Body of pancreas (tissue), 4 donors: ENCODE results near the gene ZNF431. TPM values are rescaled to one million over a fixed set of nuclear protein-coding genes. Genes with fewer than 3 reads are reported as not detected.

Experiments used
- ATAC-seq: fragments of 150-250 bp; one replicate; pipeline ENCODE4 v1.9.1; 2016
- DNase-seq, 4 donors: peaks; one replicate each; pipeline ENCODE4 v3.0.0-alpha.2; 2019
- H3K27ac ChIP-seq, 4 donors: fragments of 200-600 bp; sonication (generic); 1 replicate in 3 of 4; 2 replicates in 1 of 4; pipeline versions ENCODE4 v1.5.1 to v1.6.1; 2016 to 2019; ENCODE audit warnings: mild to moderate bottlenecking in 1 of 4, mixed read lengths in 1 of 4, moderate library complexity in 1 of 4
- H3K27me3 ChIP-seq, 2 donors: fragments of 200-600 bp; sonication (generic); one replicate each; pipeline ENCODE4 v1.6.0; 2016; ENCODE audit warnings: mild to moderate bottlenecking in 1 of 2
- H3K36me3 ChIP-seq, 2 donors: fragments of 200-600 bp; sonication (generic); replicated peaks in 1 of 2; 2 replicates each; pipeline ENCODE4 v1.5.1; 2016; ENCODE audit warnings: low read depth in 2 of 2; ENCODE audit not compliant: insufficient read depth in 1 of 2
- H3K4me1 ChIP-seq: fragments of 200-600 bp; sonication (generic); one replicate; pipeline ENCODE4 v1.6.0; 2016
- H3K4me3 ChIP-seq, 2 donors: fragments of 200-600 bp; sonication (generic); 1 replicate in 1 of 2; 2 replicates in 1 of 2; pipeline ENCODE4 v1.5.1; 2016 to 2019
- H3K9me3 ChIP-seq, 3 donors: fragments of 200-600 bp; sonication (generic); 1 replicate in 2 of 3; 2 replicates in 1 of 3; pipeline ENCODE4 v1.5.1; 2016
- CTCF ChIP-seq, 7 experiments: fragments of 450-650 bp in 4 of 7; fragments of 200-600 bp in 3 of 7; sonication (generic) in 3 of 7; IDR thresholded peaks; one replicate each; pipeline ENCODE4 v1.5.1; 2016 to 2019; ENCODE audit warnings: antibody characterized with exemption in 7 of 7
- POLR2A ChIP-seq, 3 donors: fragments of 450-650 bp; IDR thresholded peaks; one replicate each; pipeline ENCODE4 v1.6.1; 2016; ENCODE audit warnings: antibody characterized with exemption in 3 of 3, mild to moderate bottlenecking in 2 of 3
- WGBS, 2 donors: methylation state at CpG; one replicate each; pipeline ENCODE4 v1.1.5; 2017; 5-methylcytosine and 5-hydroxymethylcytosine counted together
- intact Hi-C: fragments of 100-400 bp; cut with DNase I; formaldehyde crosslinking; loops from one replicate; pipeline ENCODE4 v1.15.1; 2023
- total RNA-seq, 2 donors: library from RNA; depleted of rRNA; stranded (reverse); fragments of >200 nt; gene quantifications; one replicate each; pipeline ENCODE4 v1.1.0, GENCODE V29; 2016

Gene ZNF431
- total RNA-seq, 2 donors from 2014 or later = 4.9 to 7.9 TPM

GRCh38 chr19:21101521-21102242 lies 40.2 kb upstream of the ZNF431 start:
- H3K4me3 ChIP-seq = no peak overlapping the region
- no peaks in the 10 kb centered on the region for H3K9me3 ChIP-seq
- no peaks in the 10 kb centered on the region for H3K4me1 ChIP-seq
- H3K27ac ChIP-seq = no peak overlapping the region
- ATAC-seq (no peak), DNase-seq (no peak)
- H3K36me3 ChIP-seq = no peaks in the 10 kb centered on the region
- TF ChIP-seq POLR2A (IDR thresholded peaks at IDR 0.05) (no peak), CTCF (IDR thresholded peaks at IDR 0.05) (no peak)
- no peaks in the 10 kb centered on the region for H3K27me3 ChIP-seq
- WGBS, 2 donors = 93% methylated on average over 2 of the region's 2 CpGs
- intact Hi-C loops = no loop called here

GRCh38 chr19:21109116-21109515 lies 32.7 kb upstream of the ZNF431 start:
- no peak overlapping the region for H3K27ac ChIP-seq
- ATAC-seq = no peak
- no peak for TF ChIP-seq POLR2A (IDR thresholded peaks at IDR 0.05)
- TF ChIP-seq CTCF (IDR thresholded peaks at IDR 0.05) = no peak
- no peaks in the 10 kb centered on the region for H3K36me3 ChIP-seq
- H3K9me3 ChIP-seq = no peaks in the 10 kb centered on the region
- no peak for DNase-seq
- H3K27me3 ChIP-seq = no peaks in the 10 kb centered on the region
- intact Hi-C loops = no loop called here
- no peak overlapping the region for H3K4me3 ChIP-seq
- H3K4me1 ChIP-seq = no peaks in the 10 kb centered on the region

GRCh38 chr19:21110183-21110582 lies 31.7 kb upstream of the ZNF431 start:
- no peak for ATAC-seq

GRCh38 chr19:21115430-21115829 lies 26.4 kb upstream of the ZNF431 start:
- DNase-seq (no peak), ATAC-seq (no peak)
- no peak overlapping the region for H3K4me3 ChIP-seq
- no peaks in the 10 kb centered on the region for H3K27me3 ChIP-seq
- intact Hi-C loops = no loop called here
- no peaks in the 10 kb centered on the region for H3K9me3 ChIP-seq
- TF ChIP-seq POLR2A (IDR thresholded peaks at IDR 0.05) (no peak), CTCF (IDR thresholded peaks at IDR 0.05) (no peak)
- peaks cover 0 to 8% of the 10 kb centered on the region in 2 donors for H3K36me3 ChIP-seq
- H3K4me1 ChIP-seq = no peaks in the 10 kb centered on the region
- no peak overlapping the region for H3K27ac ChIP-seq

More at GRCh38 chr19:21110183-21110582, 31.7 kb upstream of the ZNF431 start:
- no peaks in the 10 kb centered on the region for H3K36me3 ChIP-seq
- H3K9me3 ChIP-seq = no peaks in the 10 kb centered on the region
- no peak overlapping the region for H3K27ac ChIP-seq
- no peak for DNase-seq
- no peaks in the 10 kb centered on the region for H3K27me3 ChIP-seq
- H3K4me3 ChIP-seq = no peak overlapping the region
- whole genome bisulfite sequencing, 2 donors = 69 to 71% methylated on average over 1 of the region's 1 CpG
- no peaks in the 10 kb centered on the region for H3K4me1 ChIP-seq
- intact Hi-C loops = no loop called here
- TF ChIP-seq POLR2A (IDR thresholded peaks at IDR 0.05) (no peak), CTCF (IDR thresholded peaks at IDR 0.05) (no peak)
